GM23338 (cell line): ENCODE measurements around the gene NR3C1. TPM values are rescaled to one million over a fixed set of nuclear protein-coding genes. Genes with fewer than 3 reads are reported as not detected.

Source experiments
- ATAC-seq: fragments of 200-7000 bp; cut with Tn5 transposase; 3 replicates; pipeline ENCODE4 v1.9.1; 2020
- DNase-seq: peaks from one replicate; pipeline ENCODE4 v3.0.0-alpha.2; 2015; ENCODE audit warnings: low spot score
- H2AFZ ChIP-seq: fragments of 200-600 bp; sonication (generic); 2 replicates; pipeline ENCODE4 v1.8.0; 2016; ENCODE audit warnings: antibody characterized with exemption, mild to moderate bottlenecking, moderate library complexity
- H3F3A ChIP-seq: fragments of 200-600 bp; sonication (generic); replicated peaks from 2 replicates; pipeline ENCODE4 v1.8.0; 2017; ENCODE audit warnings: antibody characterized with exemption, mixed run types, low read depth
- H3K27ac ChIP-seq: fragments of 200-600 bp; sonication (generic); 2 replicates; pipeline ENCODE4 v1.6.1; 2016; ENCODE audit warnings: low read depth
- H3K27me3 ChIP-seq: fragments of 200-600 bp; sonication (generic); 2 replicates; pipeline ENCODE4 v1.8.0; 2016; ENCODE audit warnings: mild to moderate bottlenecking, mixed run types, moderate library complexity; ENCODE audit not compliant: insufficient read depth
- H3K36me3 ChIP-seq: fragments of 200-600 bp; sonication (generic); 2 replicates; pipeline ENCODE4 v1.8.0; 2016; ENCODE audit warnings: mild to moderate bottlenecking; ENCODE audit not compliant: insufficient read depth
- H3K4me1 ChIP-seq: fragments of 200-600 bp; sonication (generic); 2 replicates; pipeline ENCODE4 v1.8.0; 2016; ENCODE audit warnings: mild to moderate bottlenecking, moderate library complexity; ENCODE audit not compliant: insufficient read depth
- H3K4me2 ChIP-seq: fragments of 200-600 bp; sonication (generic); 2 replicates; pipeline ENCODE4 v1.7.1; 2017; ENCODE audit warnings: mixed run types
- H3K4me3 ChIP-seq: fragments of 200-600 bp; sonication (generic); 2 replicates; pipeline ENCODE4 v1.6.1; 2016; ENCODE audit warnings: mixed run types
- H3K79me2 ChIP-seq: fragments of 200-600 bp; sonication (generic); replicated peaks from 2 replicates; pipeline ENCODE4 v1.8.0; 2017; ENCODE audit warnings: mild to moderate bottlenecking; ENCODE audit not compliant: insufficient read depth
- H3K9me2 ChIP-seq: fragments of 200-600 bp; sonication (generic); 2 replicates; pipeline ENCODE4 v1.8.0; 2017; ENCODE audit not compliant: insufficient read depth
- H4K20me1 ChIP-seq: fragments of 200-600 bp; sonication (generic); replicated peaks from 2 replicates; pipeline ENCODE4 v1.8.0; 2017; ENCODE audit warnings: mild to moderate bottlenecking; ENCODE audit not compliant: insufficient read depth
- H3K27ac Mint-ChIP-seq: 2 replicates; pipeline ENCODE4 v1.8.0; 2020; ENCODE audit warnings: inconsistent platforms, mild to moderate bottlenecking, moderate library complexity, mixed read lengths
- H3K27me3 Mint-ChIP-seq: 3 replicates; pipeline ENCODE4 v1.8.0; 2022; ENCODE audit warnings: low read depth, mild to moderate bottlenecking, moderate library complexity, mixed read lengths, inconsistent platforms; ENCODE audit not compliant: insufficient read depth, poor library complexity
- H3K36me3 Mint-ChIP-seq: 3 replicates; pipeline ENCODE4 v1.8.0; 2021; ENCODE audit warnings: low read depth, mild to moderate bottlenecking, inconsistent platforms, moderate library complexity, mixed read lengths
- H3K4me1 Mint-ChIP-seq: 3 replicates; pipeline ENCODE4 v1.8.0; 2020; ENCODE audit warnings: mild to moderate bottlenecking, inconsistent platforms, mixed read lengths
- H3K4me3 Mint-ChIP-seq: 3 replicates; pipeline ENCODE4 v1.8.0; 2021; ENCODE audit warnings: moderate library complexity, mild to moderate bottlenecking, inconsistent platforms, mixed read lengths
- H3K9me3 Mint-ChIP-seq: 3 replicates; pipeline ENCODE4 v1.8.0; 2020; ENCODE audit warnings: moderate library complexity, mild to moderate bottlenecking, inconsistent platforms, mixed read lengths
- NANOG ChIP-seq: IDR thresholded peaks from 2 replicates; pipeline ENCODE4 v1.6.1; 2016; ENCODE audit warnings: antibody characterized with exemption, borderline replicate concordance
- POLR2AphosphoS5 ChIP-seq: IDR thresholded peaks from 2 replicates; pipeline ENCODE4 v1.6.1; 2016; ENCODE audit warnings: antibody characterized with exemption, low read depth
- STAT1 ChIP-seq: IDR thresholded peaks from one replicate; pipeline ENCODE4 v1.6.1; 2016; ENCODE audit warnings: antibody characterized with exemption; ENCODE audit not compliant: unreplicated experiment
- ZNF114 ChIP-seq: fragments of 250-450 bp; sonication (Bioruptor Pico); IDR thresholded peaks from 2 replicates; pipeline ENCODE4 v1.5.0; 2020; ENCODE audit warnings: mild to moderate bottlenecking, moderate library complexity
- ZNF331 ChIP-seq: fragments of 250-450 bp; sonication (Bioruptor Pico); IDR thresholded peaks from 2 replicates; pipeline ENCODE4 v1.5.0; 2020; ENCODE audit warnings: low read depth, mild to moderate bottlenecking, moderate library complexity
- ZNF462 ChIP-seq: fragments of 250-450 bp; sonication (Bioruptor Pico); IDR thresholded peaks from 2 replicates; pipeline ENCODE4 v1.5.0; 2020; ENCODE audit warnings: mild to moderate bottlenecking, moderate library complexity
- polyA plus RNA-seq: library from polyadenylated mRNA; unstranded; fragments of >200 nt; fragmentation: Nextera tagmentation; extraction: Ambion mirVana; gene quantifications from 2 replicates; pipeline ENCODE4 v1.2.1, GENCODE V29; 2016
- total RNA-seq: library from RNA; depleted of rRNA; stranded (reverse); fragments of >200 nt; shearing (Covaris generic); gene quantifications from 2 replicates; pipeline ENCODE4 v1.2.3, GENCODE V29; 2014

NR3C1 gene
- total and polyA plus RNA-seq, 2 experiments from 2014 or later, result 1.2 to 4.6 TPM

- Histone ChIP-seq H3K27me3 (no peaks in the 10 kb centered on the region), H4K20me1 (no peaks in the 10 kb centered on the region; the same call in 1 of the 2 replicates), H3K27ac (no peak overlapping the region), H3K4me3 (no peak overlapping the region), H3K79me2 (no peaks in the 10 kb centered on the region), H3K4me1 (no peaks in the 10 kb centered on the region), H2AFZ (no peak overlapping the region), H3K4me2 (no peak overlapping the region), H3K9me2 (0 out of 2 replicates have a peak, but pooled peaks cover 3% of the 10 kb centered on the region), H3F3A (no peaks in the 10 kb centered on the region), H3K36me3 (no peaks in the 10 kb centered on the region)
- Mint-ChIP-seq H3K27me3 (peaks cover 1% of the 10 kb centered on the region), H3K9me3 (no peaks in the 10 kb centered on the region), H3K4me3 (no peak overlapping the region), H3K27ac (no peak overlapping the region), H3K36me3 (no peaks in the 10 kb centered on the region), H3K4me1 (peaks cover 2% of the 10 kb centered on the region; the same call in 1 of the 3 replicates)
- TF ChIP-seq ZNF114 (CRISPR knock-in tag), result no peak
- no peak for TF ChIP-seq ZNF462
- no peak for TF ChIP-seq ZNF331
- no peak for ATAC-seq
- no peak for DNase-seq
Measured at GRCh38 chr5:143259254-143259605, 144.3 kb downstream of the NR3C1 start.

GRCh38 chr5:143258559-143259253 lies 144.8 kb downstream of the NR3C1 start:
- H3K27ac Mint-ChIP-seq, result no peak overlapping the region
- no peak for DNase-seq
- H3K4me3 ChIP-seq, result no peak overlapping the region
- TF ChIP-seq ZNF331, result no peak
- no peak for TF ChIP-seq POLR2AphosphoS5
- no peak for TF ChIP-seq ZNF114 (CRISPR knock-in tag)
- TF ChIP-seq STAT1, result no peak
- no peak for TF ChIP-seq NANOG

More at GRCh38 chr5:143258559-143259253, 144.8 kb downstream of the NR3C1 start:
- H3K27me3 ChIP-seq, result no peaks in the 10 kb centered on the region
- no peaks in the 10 kb centered on the region for H3K4me1 ChIP-seq
- 0 out of 2 replicates have a peak overlapping the region, but pooled peaks have one; percentile 43 for H2AFZ ChIP-seq
- H3K4me1 Mint-ChIP-seq, result peaks cover 2% of the 10 kb centered on the region; the same call in 1 of the 3 replicates
- H3K4me2 ChIP-seq, result no peak overlapping the region
- no peaks in the 10 kb centered on the region; the same call in 1 of the 2 replicates for H4K20me1 ChIP-seq
- no peaks in the 10 kb centered on the region for H3F3A ChIP-seq
- no peaks in the 10 kb centered on the region for H3K9me3 Mint-ChIP-seq
- ATAC-seq, result no peak
- no peak overlapping the region for H3K4me3 Mint-ChIP-seq
- no peaks in the 10 kb centered on the region for H3K36me3 ChIP-seq
- peaks cover 1% of the 10 kb centered on the region for H3K27me3 Mint-ChIP-seq
- no peak overlapping the region for H3K27ac ChIP-seq
- 0 out of 2 replicates have a peak, but pooled peaks cover 3% of the 10 kb centered on the region for H3K9me2 ChIP-seq
- no peaks in the 10 kb centered on the region for H3K36me3 Mint-ChIP-seq
- no peaks in the 10 kb centered on the region for H3K79me2 ChIP-seq
